HepG2 (cell line): ENCODE data around the gene MRPL3. TPM values are rescaled to one million over a fixed set of nuclear protein-coding genes. Genes with fewer than 3 reads are reported as not detected.

Source experiments
- ATRX ChIP-seq: sonication (generic); formaldehyde crosslinking; IDR thresholded peaks from 2 replicates; pipeline ENCODE4 v1.4.0; 2020; ENCODE audit warnings: missing genetic modification reagents, borderline replicate concordance
- BCL6 ChIP-seq: IDR thresholded peaks from 2 replicates; pipeline ENCODE4 v1.6.1; 2016; ENCODE audit warnings: missing genetic modification reagents, missing compliant biosample characterization
- E2F2 ChIP-seq: sonication (generic); formaldehyde crosslinking; IDR thresholded peaks from 2 replicates; pipeline ENCODE4 v1.4.0; 2020; ENCODE audit warnings: missing genetic modification reagents, borderline replicate concordance
- EHMT2 ChIP-seq: fragments of 200-600 bp; sonication (generic); IDR thresholded peaks from 2 replicates; pipeline ENCODE4 v1.7.0; 2017; ENCODE audit warnings: antibody characterized with exemption, low read depth, low read length, borderline replicate concordance
- ELF4 ChIP-seq: sonication (generic); formaldehyde crosslinking; IDR thresholded peaks from 2 replicates; pipeline ENCODE4 v1.5.0; 2020; ENCODE audit warnings: missing genetic modification reagents, mild to moderate bottlenecking, moderate library complexity, borderline replicate concordance
- FOXO4 ChIP-seq: sonication (generic); formaldehyde crosslinking; conservative IDR thresholded peaks from 2 replicates; pipeline ENCODE4 v1.8.1; 2023; ENCODE audit warnings: missing genetic modification reagents
- FOXP1 ChIP-seq, 2 experiments: fragments of 450-650 bp in 1 of 2; IDR thresholded peaks; 2 replicates each; pipeline ENCODE4 v1.6.1; 2017 to 2018; ENCODE audit warnings: antibody characterized with exemption in 1 of 2
- HNF1B ChIP-seq: sonication (generic); formaldehyde crosslinking; IDR thresholded peaks from 2 replicates; pipeline ENCODE4 v1.5.1; 2020; ENCODE audit warnings: mild to moderate bottlenecking, moderate library complexity, missing genetic modification reagents
- MBD4 ChIP-seq: IDR thresholded peaks from 2 replicates; pipeline ENCODE4 v1.6.1; 2012; ENCODE audit warnings: low read length, inconsistent platforms, borderline replicate concordance
- NFIB ChIP-seq: sonication (generic); formaldehyde crosslinking; IDR thresholded peaks from 2 replicates; pipeline ENCODE4 v1.9.0; 2021; ENCODE audit warnings: missing genetic modification reagents, mild to moderate bottlenecking, borderline replicate concordance
- NPAS2 ChIP-seq: sonication (generic); formaldehyde crosslinking; IDR thresholded peaks from 2 replicates; pipeline ENCODE4 v1.8.0; 2022; ENCODE audit warnings: mild to moderate bottlenecking, missing genetic modification reagents, borderline replicate concordance
- RNF2 ChIP-seq: fragments of 450-650 bp; conservative IDR thresholded peaks from 2 replicates; pipeline ENCODE4 v1.6.1; 2016; ENCODE audit warnings: low read depth
- SOX13 ChIP-seq, 3 experiments: fragments of 450-650 bp in 1 of 3; sonication (generic) in 1 of 3; formaldehyde crosslinking in 1 of 3; IDR thresholded peaks in 2 of 3; conservative IDR thresholded peaks in 1 of 3; 2 replicates each; pipeline versions ENCODE4 v1.5.0 to v1.6.1; 2016 to 2020; ENCODE audit warnings: antibody characterized with exemption in 1 of 3, mild to moderate bottlenecking in 1 of 3, missing compliant biosample characterization in 1 of 3, missing genetic modification reagents in 1 of 3, moderate library complexity in 1 of 3
- TRIM24 ChIP-seq: sonication (generic); formaldehyde crosslinking; IDR thresholded peaks from 2 replicates; pipeline ENCODE4 v1.8.0; 2022; ENCODE audit warnings: mild to moderate bottlenecking, missing genetic modification reagents
- ZKSCAN1 ChIP-seq: fragments of 150-350 bp; IDR thresholded peaks from 2 replicates; pipeline ENCODE4 v1.6.1; 2014; ENCODE audit warnings: low read length
- ZNF234 ChIP-seq: sonication (generic); formaldehyde crosslinking; conservative IDR thresholded peaks from 2 replicates; pipeline ENCODE4 v1.5.1; 2020; ENCODE audit warnings: mild to moderate bottlenecking, missing genetic modification reagents
- ZNF547 ChIP-seq: sonication (generic); formaldehyde crosslinking; IDR thresholded peaks from 2 replicates; pipeline ENCODE4 v1.5.1; 2020; ENCODE audit warnings: mild to moderate bottlenecking, missing genetic modification reagents
- ZNF770 ChIP-seq: sonication (generic); formaldehyde crosslinking; IDR thresholded peaks from 2 replicates; pipeline ENCODE4 v1.5.0; 2020; ENCODE audit warnings: mild to moderate bottlenecking, missing genetic modification reagents
- polyA plus RNA-seq, 8 experiments: library from polyadenylated mRNA; depleted of rRNA in 3 of 8; stranded (reverse) in 7 of 8; unstranded in 1 of 8; fragments of >200 nt; fragmentation: Illumina TruSeq in 4 of 8; extraction: Trizol in 4 of 8; gene quantifications; 2 replicates each; pipeline versions ENCODE4 v1.2.1 to v1.2.3, GENCODE V29; 2011 to 2016; ENCODE audit warnings: low read depth in 4 of 8, missing spikeins in 1 of 8, mixed read lengths in 1 of 8; ENCODE audit not compliant: insufficient read depth in 1 of 8
- total RNA-seq, 5 experiments: library from RNA; depleted of rRNA; stranded (reverse); fragments of >200 nt; fragmentation: Illumina TruSeq; extraction: Trizol; gene quantifications; 2 replicates each; pipeline ENCODE4 v1.2.3, GENCODE V29; 2016; ENCODE audit warnings: low read depth in 1 of 5

Gene MRPL3
- total and polyA plus RNA-seq, 2 of the 13 experiments (the other 11 are each of a cell fraction or from before 2014, with no cell fraction given): 114 to 172 TPM

GRCh38 chr3:131502530-131503319 lies at the start of gene MRPL3 (continued):
- TF ChIP-seq HNF1B (CRISPR knock-in tag) (peak; percentile 96), E2F2 (CRISPR knock-in tag) (peak; percentile 82), FOXO4 (CRISPR knock-in tag) (peak; percentile 94; the same call in 1 of the 2 replicates), FOXP1 (IDR thresholded peaks at IDR 0.05) (no peak), FOXP1 (CRISPR knock-in tag; IDR thresholded peaks at IDR 0.05) (no peak), TRIM24 (CRISPR knock-in tag) (no peak), ELF4 (CRISPR knock-in tag) (peak; percentile 20; the same call in 1 of the 2 replicates), SOX13 (IDR thresholded peaks at IDR 0.05) (no peak; the same call in 1 of the 2 replicates), SOX13 (CRISPR knock-in tag; conservative IDR thresholded peaks at IDR 0.05 in 1 of 2, IDR thresholded peaks at IDR 0.05 in 1 of 2) (peak in 1 of 2 experiments; percentile 55; a peak in 1 of 4 replicates), RNF2 (peak; percentile 98), NFIB (CRISPR knock-in tag) (no peak), MBD4 (no peak), NPAS2 (CRISPR knock-in tag) (no peak), ZNF547 (CRISPR knock-in tag) (peak; percentile 96), ZKSCAN1 (peak; percentile 58; the same call in 1 of the 2 replicates), ATRX (no peak), EHMT2 (peak; percentile 99), ZNF770 (CRISPR knock-in tag) (peak; percentile 67), ZNF234 (peak; percentile 94), BCL6 (CRISPR knock-in tag) (peak; percentile 57)
